ENCODE results near the gene PTPRN2.
A peak's percentile ranks its signal among the peaks of the same experiment; 100 is the strongest.
"Not testable (repeated sequence)": the region's sequence is repeated elsewhere in the genome, so short reads cannot be mapped to it uniquely, and the experiment has no call there.

PTPRN2 gene

GRCh38 chr7:158033925-158034324, 553.7 kb downstream of the PTPRN2 start:
- not testable (repeated sequence) for H2BK12ac ChIP-seq (ENCODE audit: low read length); H3K4me3 ChIP-seq (ENCODE audit: low read length in 2 of 2); H3K14ac ChIP-seq (ENCODE audit: low read length); H3K79me1 ChIP-seq (ENCODE audit: low read depth, low read length); H3K27ac ChIP-seq (replicated peaks; ENCODE audit: low read length); H2BK15ac ChIP-seq (ENCODE audit: low read length); H2AFZ ChIP-seq (ENCODE audit: low read length); H2BK5ac ChIP-seq (ENCODE audit: low read length); H3K4ac ChIP-seq (ENCODE audit: low read length); H3K4me2 ChIP-seq (ENCODE audit: insufficient read depth, low read length, poor library complexity, severe bottlenecking); H3K36me3 ChIP-seq (replicated peaks in 1 of 2; ENCODE audit: control insufficient read depth in 2 of 2, insufficient read depth in 2 of 2, low read length in 2 of 2); H2AK5ac ChIP-seq (ENCODE audit: low read depth, low read length); H3K9ac ChIP-seq (ENCODE audit: low read depth, low read length, poor library complexity); DNase-seq (ENCODE audit: low spot score); H4K91ac ChIP-seq (ENCODE audit: low read depth, low read length, poor library complexity); H2BK120ac ChIP-seq (ENCODE audit: low read depth, low read length)
- WGBS, 2 donors (ENCODE audit: extremely low coverage in 2 of 2, insufficient read length in 2 of 2, insufficient replicate concordance in 1 of 2), result no CpG with 5 or more reads among the region's 6 CpGs
- peak overlapping the region; percentile 38 for H3K23ac ChIP-seq (ENCODE audit: low read depth, low read length, poor library complexity)
- H3K18ac ChIP-seq (ENCODE audit: low read length), result peak overlapping the region; percentile 84
- H3K9me3 ChIP-seq (replicated peaks in 1 of 2; ENCODE audit: control insufficient read depth in 2 of 2, insufficient read depth in 1 of 2, low read depth in 1 of 2, low read length in 2 of 2), result peaks cover 8 to 14% of the 10 kb centered on the region in 2 donors
- H3K4me1 ChIP-seq (ENCODE audit: control insufficient read depth in 2 of 2, insufficient read depth in 1 of 2, low read depth in 1 of 2, low read length in 2 of 2), result peaks cover 7 to 20% of the 10 kb centered on the region in 2 donors
- peaks cover 0 to 17% (median 0%) of the 10 kb centered on the region in 3 experiments for H3K27me3 ChIP-seq (ENCODE audit: control insufficient read depth in 3 of 3, insufficient read depth in 3 of 3, low read depth in 1 of 3, low read length in 3 of 3)
- H4K8ac ChIP-seq (ENCODE audit: low read depth, low read length), result peak overlapping the region; percentile 20

- H2AK5ac ChIP-seq (ENCODE audit: low read depth, low read length), result peak overlapping the region; percentile 41
- no peak for DNase-seq (ENCODE audit: low spot score)
- H2BK5ac ChIP-seq (ENCODE audit: low read length), result no peak overlapping the region
- H4K8ac ChIP-seq (ENCODE audit: low read depth, low read length), result no peak overlapping the region
- H3K4me2 ChIP-seq (ENCODE audit: insufficient read depth, low read length, poor library complexity, severe bottlenecking), result no peak overlapping the region
- H3K79me1 ChIP-seq (ENCODE audit: low read depth, low read length), result no peaks in the 10 kb centered on the region
- no peak overlapping the region for H2BK120ac ChIP-seq (ENCODE audit: low read depth, low read length)
- peaks cover 8 to 14% of the 10 kb centered on the region in 2 donors for H3K9me3 ChIP-seq (replicated peaks in 1 of 2; ENCODE audit: control insufficient read depth in 2 of 2, insufficient read depth in 1 of 2, low read depth in 1 of 2, low read length in 2 of 2)
- H3K4me1 ChIP-seq (ENCODE audit: control insufficient read depth in 2 of 2, insufficient read depth in 1 of 2, low read depth in 1 of 2, low read length in 2 of 2), result peaks cover 7 to 20% of the 10 kb centered on the region in 2 donors
- H3K18ac ChIP-seq (ENCODE audit: low read length), result no peak overlapping the region
- H2AFZ ChIP-seq (ENCODE audit: low read length), result no peak overlapping the region
- no CpG with 5 or more reads among the region's 8 CpGs for WGBS, 2 donors (ENCODE audit: extremely low coverage in 2 of 2, insufficient read length in 2 of 2, insufficient replicate concordance in 1 of 2)
- peak overlapping the region in 1 of 2 donors; percentile 36 for H3K4me3 ChIP-seq (ENCODE audit: low read length in 2 of 2)
- no peak overlapping the region for H2BK12ac ChIP-seq (ENCODE audit: low read length)
- H3K9ac ChIP-seq (ENCODE audit: low read depth, low read length, poor library complexity), result no peak overlapping the region
- peaks cover 0 to 17% (median 0%) of the 10 kb centered on the region in 3 experiments for H3K27me3 ChIP-seq (ENCODE audit: control insufficient read depth in 3 of 3, insufficient read depth in 3 of 3, low read depth in 1 of 3, low read length in 3 of 3)
- peak overlapping the region; percentile 9 for H3K14ac ChIP-seq (ENCODE audit: low read length)
- H3K27ac ChIP-seq (replicated peaks; ENCODE audit: low read length), result peak overlapping the region; percentile 5
- H3K4ac ChIP-seq (ENCODE audit: low read length), result no peak overlapping the region
- H2BK15ac ChIP-seq (ENCODE audit: low read length), result no peak overlapping the region
- H3K36me3 ChIP-seq (replicated peaks in 1 of 2; ENCODE audit: control insufficient read depth in 2 of 2, insufficient read depth in 2 of 2, low read length in 2 of 2), result no peaks in the 10 kb centered on the region
- H3K23ac ChIP-seq (ENCODE audit: low read depth, low read length, poor library complexity), result no peak overlapping the region
- no peak overlapping the region for H4K91ac ChIP-seq (ENCODE audit: low read depth, low read length, poor library complexity)
These were observed 554.4 kb downstream of the PTPRN2 start for GRCh38 chr7:158033196-158033595.

- Histone ChIP-seq H3K9me3 (replicated peaks in 1 of 2; ENCODE audit: control insufficient read depth in 2 of 2, insufficient read depth in 1 of 2, low read depth in 1 of 2, low read length in 2 of 2) (peaks cover 8 to 14% of the 10 kb centered on the region in 2 donors), H2BK12ac (ENCODE audit: low read length) (no peak overlapping the region), H2AFZ (ENCODE audit: low read length) (peak overlapping the region; percentile 94), H3K9ac (ENCODE audit: low read depth, low read length, poor library complexity) (no peak overlapping the region), H2BK120ac (ENCODE audit: low read depth, low read length) (no peak overlapping the region), H4K91ac (ENCODE audit: low read depth, low read length, poor library complexity) (no peak overlapping the region), H3K4me1 (ENCODE audit: control insufficient read depth in 2 of 2, insufficient read depth in 1 of 2, low read depth in 1 of 2, low read length in 2 of 2) (peaks cover 7 to 20% of the 10 kb centered on the region in 2 donors), H3K79me1 (ENCODE audit: low read depth, low read length) (no peaks in the 10 kb centered on the region), H3K36me3 (replicated peaks in 1 of 2; ENCODE audit: control insufficient read depth in 2 of 2, insufficient read depth in 2 of 2, low read length in 2 of 2) (no peaks in the 10 kb centered on the region), H4K8ac (ENCODE audit: low read depth, low read length) (no peak overlapping the region), H2AK5ac (ENCODE audit: low read depth, low read length) (no peak overlapping the region), H3K23ac (ENCODE audit: low read depth, low read length, poor library complexity) (no peak overlapping the region), H3K4me2 (ENCODE audit: insufficient read depth, low read length, poor library complexity, severe bottlenecking) (no peak overlapping the region), H3K27me3 (ENCODE audit: control insufficient read depth in 3 of 3, insufficient read depth in 3 of 3, low read depth in 1 of 3, low read length in 3 of 3) (peaks cover 0 to 17% (median 0%) of the 10 kb centered on the region in 3 experiments), H3K4me3 (ENCODE audit: low read length in 2 of 2) (no peak overlapping the region), H3K14ac (ENCODE audit: low read length) (no peak overlapping the region), H2BK15ac (ENCODE audit: low read length) (peak overlapping the region; percentile 50), H3K18ac (ENCODE audit: low read length) (peak overlapping the region; percentile 74), H2BK5ac (ENCODE audit: low read length) (no peak overlapping the region), H3K27ac (replicated peaks; ENCODE audit: low read length) (peak overlapping the region; percentile 89), H3K4ac (ENCODE audit: low read length) (no peak overlapping the region)
- DNase-seq (ENCODE audit: low spot score), result no peak
- no CpG with 5 or more reads among the region's 11 CpGs for WGBS, 2 donors (ENCODE audit: extremely low coverage in 2 of 2, insufficient read length in 2 of 2, insufficient replicate concordance in 1 of 2)
These were observed 555.0 kb downstream of the PTPRN2 start for GRCh38 chr7:158032561-158033115.

- WGBS, 2 donors (ENCODE audit: extremely low coverage in 2 of 2, insufficient read length in 2 of 2, insufficient replicate concordance in 1 of 2), result no CpG with 5 or more reads among the region's 13 CpGs
- H3K9me3 ChIP-seq (replicated peaks in 1 of 2; ENCODE audit: control insufficient read depth in 2 of 2, insufficient read depth in 1 of 2, low read depth in 1 of 2, low read length in 2 of 2), result peaks cover 8 to 14% of the 10 kb centered on the region in 2 donors
- peak overlapping the region in 1 of 2 donors; percentile 27 for H3K4me3 ChIP-seq (ENCODE audit: low read length in 2 of 2)
- no peak overlapping the region for H3K4ac ChIP-seq (ENCODE audit: low read length)
- no peak overlapping the region for H3K14ac ChIP-seq (ENCODE audit: low read length)
- peaks cover 0 to 17% (median 0%) of the 10 kb centered on the region in 3 experiments for H3K27me3 ChIP-seq (ENCODE audit: control insufficient read depth in 3 of 3, insufficient read depth in 3 of 3, low read depth in 1 of 3, low read length in 3 of 3)
- H2BK120ac ChIP-seq (ENCODE audit: low read depth, low read length), result no peak overlapping the region
- H2AFZ ChIP-seq (ENCODE audit: low read length), result peak overlapping the region; percentile 94
- no peak overlapping the region for H2BK5ac ChIP-seq (ENCODE audit: low read length)
- H2AK5ac ChIP-seq (ENCODE audit: low read depth, low read length), result no peak overlapping the region
- H3K18ac ChIP-seq (ENCODE audit: low read length), result peak overlapping the region; percentile 74
- no peak overlapping the region for H3K9ac ChIP-seq (ENCODE audit: low read depth, low read length, poor library complexity)
- no peak overlapping the region for H3K23ac ChIP-seq (ENCODE audit: low read depth, low read length, poor library complexity)
- no peak overlapping the region for H2BK12ac ChIP-seq (ENCODE audit: low read length)
- H2BK15ac ChIP-seq (ENCODE audit: low read length), result peak overlapping the region; percentile 50
- no peaks in the 10 kb centered on the region for H3K36me3 ChIP-seq (replicated peaks in 1 of 2; ENCODE audit: control insufficient read depth in 2 of 2, insufficient read depth in 2 of 2, low read length in 2 of 2)
- peak overlapping the region; percentile 32 for H3K4me2 ChIP-seq (ENCODE audit: insufficient read depth, low read length, poor library complexity, severe bottlenecking)
- DNase-seq (ENCODE audit: low spot score), result no peak
- H3K27ac ChIP-seq (replicated peaks; ENCODE audit: low read length), result peak overlapping the region; percentile 89
- H3K79me1 ChIP-seq (ENCODE audit: low read depth, low read length), result no peaks in the 10 kb centered on the region
- no peak overlapping the region for H4K8ac ChIP-seq (ENCODE audit: low read depth, low read length)
- peaks cover 7 to 20% of the 10 kb centered on the region in 2 donors for H3K4me1 ChIP-seq (ENCODE audit: control insufficient read depth in 2 of 2, insufficient read depth in 1 of 2, low read depth in 1 of 2, low read length in 2 of 2)
- H4K91ac ChIP-seq (ENCODE audit: low read depth, low read length, poor library complexity), result no peak overlapping the region
These were observed 555.7 kb downstream of the PTPRN2 start for GRCh38 chr7:158031867-158032308.
